Cardiac fibroblast (primary cell): ENCODE results near the gene STRN4.

ENCODE experiments used
- DNase-seq, 2 donors: peaks; one replicate each; pipeline versions ENCODE4 v3.0.0 to v3.0.0-alpha.2; 2010; ENCODE audit warnings: low read depth in 2 of 2
- H3K4me3 ChIP-seq, 2 donors: replicated peaks in 1 of 2; 1 replicate in 1 of 2; 2 replicates in 1 of 2; pipeline ENCODE4 v1.5.1; 2011; ENCODE audit warnings: low read depth in 2 of 2, low read length in 2 of 2, mild to moderate bottlenecking in 2 of 2, moderate library complexity in 1 of 2
- TF ChIP-seq, protein P1 (sequence below): IDR thresholded peaks from one replicate; pipeline ENCODE4 v1.5.1; 2011; ENCODE audit warnings: low read depth, mild to moderate bottlenecking, low read length, inconsistent platforms

Gene STRN4

GRCh38 chr19:46691948-46692347 is 54.3 kb downstream of the STRN4 start:
- TF ChIP-seq, protein P1, sequence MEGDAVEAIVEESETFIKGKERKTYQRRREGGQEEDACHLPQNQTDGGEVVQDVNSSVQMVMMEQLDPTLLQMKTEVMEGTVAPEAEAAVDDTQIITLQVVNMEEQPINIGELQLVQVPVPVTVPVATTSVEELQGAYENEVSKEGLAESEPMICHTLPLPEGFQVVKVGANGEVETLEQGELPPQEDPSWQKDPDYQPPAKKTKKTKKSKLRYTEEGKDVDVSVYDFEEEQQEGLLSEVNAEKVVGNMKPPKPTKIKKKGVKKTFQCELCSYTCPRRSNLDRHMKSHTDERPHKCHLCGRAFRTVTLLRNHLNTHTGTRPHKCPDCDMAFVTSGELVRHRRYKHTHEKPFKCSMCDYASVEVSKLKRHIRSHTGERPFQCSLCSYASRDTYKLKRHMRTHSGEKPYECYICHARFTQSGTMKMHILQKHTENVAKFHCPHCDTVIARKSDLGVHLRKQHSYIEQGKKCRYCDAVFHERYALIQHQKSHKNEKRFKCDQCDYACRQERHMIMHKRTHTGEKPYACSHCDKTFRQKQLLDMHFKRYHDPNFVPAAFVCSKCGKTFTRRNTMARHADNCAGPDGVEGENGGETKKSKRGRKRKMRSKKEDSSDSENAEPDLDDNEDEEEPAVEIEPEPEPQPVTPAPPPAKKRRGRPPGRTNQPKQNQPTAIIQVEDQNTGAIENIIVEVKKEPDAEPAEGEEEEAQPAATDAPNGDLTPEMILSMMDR, result no peak
- H3K4me3 ChIP-seq, result no peak overlapping the region
- DNase-seq, result no peak

GRCh38 chr19:46691104-46691503 is 55.1 kb downstream of the STRN4 start:
- no peak for DNase-seq
- no peak overlapping the region for H3K4me3 ChIP-seq
- TF ChIP-seq, protein P1, result no peak

DNA sequence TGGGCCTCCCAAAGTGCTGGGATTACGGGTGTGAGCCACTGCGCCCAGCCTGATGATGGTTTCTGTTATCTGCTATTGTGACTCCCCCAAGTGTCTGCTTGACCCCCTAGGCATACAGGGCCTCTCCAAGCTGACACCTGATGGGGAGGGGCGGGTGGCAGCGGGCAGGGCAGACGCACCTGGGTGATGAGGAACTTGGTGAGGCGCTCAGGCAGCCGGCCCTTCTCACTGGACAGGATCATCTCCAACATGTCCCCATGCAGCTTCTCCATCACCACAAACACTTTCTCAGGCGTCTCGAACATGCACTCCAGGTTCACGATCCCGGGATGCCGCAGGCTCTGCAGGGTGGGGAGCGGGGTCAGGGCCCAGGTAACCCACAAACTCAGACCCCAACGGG is 56.9 kb downstream of the STRN4 start:
- H3K4me3 ChIP-seq, result no peak overlapping the region
- TF ChIP-seq, protein P1, result no peak
- DNase-seq, result no peak

- no peak for DNase-seq
- TF ChIP-seq, protein P1, result no peak
- H3K4me3 ChIP-seq, result no peak overlapping the region
Measured at GRCh38 chr19:46687438-46688145, 58.7 kb downstream of the STRN4 start.

- DNase-seq, result no peak
- TF ChIP-seq, protein P1, result no peak
- H3K4me3 ChIP-seq, result no peak overlapping the region
Measured at GRCh38 chr19:46685189-46685588, 61.1 kb downstream of the STRN4 start.

GRCh38 chr19:46678110-46678732 is 68.0 kb downstream of the STRN4 start:
- no peak overlapping the region for H3K4me3 ChIP-seq
- no peak for DNase-seq
- TF ChIP-seq, protein P1, result no peak
